Pancreas (tissue), 10 donors: ENCODE results near the gene TLCD3B. TPM values are rescaled to one million over a fixed set of nuclear protein-coding genes. Genes with fewer than 3 reads are reported as not detected.

Experiments used
- ATAC-seq, 4 donors: fragments of 200-7000 bp; cut with Tn5 transposase; one replicate each; pipeline versions ENCODE4 v1.8.0 to v1.9.1; 2020; ENCODE audit warnings: mild to moderate bottlenecking in 4 of 4, moderate library complexity in 4 of 4
- DNase-seq, 6 donors: peaks; one replicate each; pipeline ENCODE4 v3.0.0-alpha.2; 2020
- FAIRE-seq: peaks from 2 replicates; lab custom pipeline; 2012; peaks lifted over from hg19 to GRCh38; lab: Jason Lieb, UNC
- H3K27ac ChIP-seq, 4 donors: fragments of 200-600 bp; sonication (generic); 1 replicate in 3 of 4; 2 replicates in 1 of 4; pipeline versions ENCODE4 v1.5.0 to v1.8.0; 2020
- H3K27me3 ChIP-seq, 4 donors: fragments of 200-600 bp; one replicate each; pipeline ENCODE4 v1.8.0; 2021
- H3K36me3 ChIP-seq, 3 donors: fragments of 200-600 bp; sonication (generic) in 1 of 3; one replicate each; pipeline versions ENCODE4 v1.5.0 to v1.8.0; 2020 to 2021
- H3K4me1 ChIP-seq, 3 donors: fragments of 200-600 bp; one replicate each; pipeline ENCODE4 v1.8.0; 2021
- H3K4me3 ChIP-seq, 4 donors: fragments of 200-600 bp; sonication (generic) in 2 of 4; one replicate each; pipeline versions ENCODE4 v1.5.0 to v1.8.0; 2020 to 2021
- H3K9me3 ChIP-seq, 4 donors: fragments of 200-600 bp; one replicate each; pipeline ENCODE4 v1.8.0; 2021
- WGBS, 2 donors: extraction: QIAGEN DNeasy Blood & Tissue Kit; methylation state at CpG; one replicate each; pipeline ENCODE4 v1.1.7; 2013; 5-methylcytosine and 5-hydroxymethylcytosine counted together
- intact Hi-C, 3 donors: fragments of 100-400 bp; cut with DNase I; formaldehyde crosslinking; loops; one replicate each; pipeline versions ENCODE4 v1.11.1 to v1.14.2; 2022
- polyA plus RNA-seq, 2 donors: library from polyadenylated mRNA; stranded (reverse); fragments of 200-250 nt; gene quantifications; one replicate each; pipeline ENCODE4 v1.2.3, GENCODE V29; 2013
- total RNA-seq, 6 donors: library from RNA; stranded (reverse); fragmentation: NEBNext Ultra II Directional in 4 of 6; extraction: Animal tissue kit (Norgen Biotek cat#: 25700) in 4 of 6; gene quantifications; one replicate each; pipeline versions ENCODE4 v1.2.1 to v1.2.4, GENCODE V29; 2021 to 2023
- TF ChIP-seq, protein P1 (sequence below), 4 donors: fragments of 200-600 bp; sonication (generic) in 3 of 4; IDR thresholded peaks; one replicate each; pipeline versions ENCODE4 v1.5.0 to v1.8.0; 2021; ENCODE audit warnings: antibody characterized with exemption in 4 of 4
- donor health status: healthy with polysubstance abuse.
- donor health status: DM: no; HTN: no; CAD: no; lungs with moderate emphysema.
- donor health status: DM: no; HTN: no; CAD: no.
- donor health status: control.
- donor health status: control.
- donor health status: Bipolar disorder and iron deficiency.
- donor health status: DM: yes; HTN: yes; CAD: no.
- donor health status: DM: no; HTN: no; CAD: no.
- donor health status: DM: no; HTN: no; CAD: no.
- donor health status: DM: yes; HTN: yes; CAD: no.

The TLCD3B gene
- total and polyA plus RNA-seq, 8 donors: 0.20 to 2.1 (median 0.28) TPM; not detected in 3

DNA sequence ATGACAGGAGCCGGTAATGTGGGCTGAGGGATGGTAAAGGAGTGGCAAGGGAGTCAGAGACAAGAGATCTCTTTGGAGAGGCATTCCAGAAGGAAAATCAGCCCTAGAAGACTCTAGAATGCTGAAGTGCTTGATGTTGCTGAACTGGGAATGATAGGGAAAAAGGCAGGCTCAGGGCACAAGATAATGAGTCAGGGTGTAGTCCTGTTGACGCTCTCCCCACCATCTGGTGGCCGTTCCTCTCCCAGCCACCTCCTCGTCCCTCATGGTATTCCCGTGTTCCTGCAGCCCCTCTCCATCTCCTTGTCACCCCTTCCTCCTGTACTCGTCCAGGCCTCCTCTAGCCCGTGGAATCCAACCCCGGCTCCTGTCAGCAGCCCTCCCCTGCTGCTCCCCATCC is 23.4 kb upstream of the TLCD3B start:
- peak in 1 of 6 donors; percentile 63 for DNase-seq
- no peaks in the 10 kb centered on the region for H3K9me3 ChIP-seq
- no peak overlapping the region for H3K4me3 ChIP-seq
- ATAC-seq: no peak
- H3K36me3 ChIP-seq: no peaks in the 10 kb centered on the region
- intact Hi-C loops: no loop called here
- FAIRE-seq: no peak
- TF ChIP-seq, protein P1, sequence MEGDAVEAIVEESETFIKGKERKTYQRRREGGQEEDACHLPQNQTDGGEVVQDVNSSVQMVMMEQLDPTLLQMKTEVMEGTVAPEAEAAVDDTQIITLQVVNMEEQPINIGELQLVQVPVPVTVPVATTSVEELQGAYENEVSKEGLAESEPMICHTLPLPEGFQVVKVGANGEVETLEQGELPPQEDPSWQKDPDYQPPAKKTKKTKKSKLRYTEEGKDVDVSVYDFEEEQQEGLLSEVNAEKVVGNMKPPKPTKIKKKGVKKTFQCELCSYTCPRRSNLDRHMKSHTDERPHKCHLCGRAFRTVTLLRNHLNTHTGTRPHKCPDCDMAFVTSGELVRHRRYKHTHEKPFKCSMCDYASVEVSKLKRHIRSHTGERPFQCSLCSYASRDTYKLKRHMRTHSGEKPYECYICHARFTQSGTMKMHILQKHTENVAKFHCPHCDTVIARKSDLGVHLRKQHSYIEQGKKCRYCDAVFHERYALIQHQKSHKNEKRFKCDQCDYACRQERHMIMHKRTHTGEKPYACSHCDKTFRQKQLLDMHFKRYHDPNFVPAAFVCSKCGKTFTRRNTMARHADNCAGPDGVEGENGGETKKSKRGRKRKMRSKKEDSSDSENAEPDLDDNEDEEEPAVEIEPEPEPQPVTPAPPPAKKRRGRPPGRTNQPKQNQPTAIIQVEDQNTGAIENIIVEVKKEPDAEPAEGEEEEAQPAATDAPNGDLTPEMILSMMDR (IDR thresholded peaks at IDR 0.05): no peak
- 78 to 88% methylated on average over 8 of the region's 8 CpGs for WGBS, 2 donors
- H3K27ac ChIP-seq: peak overlapping the region in 2 of 4 donors; percentile 79 to 83
- peaks cover 11 to 15% (median 13%) of the 10 kb centered on the region in 3 donors for H3K4me1 ChIP-seq
- no peaks in the 10 kb centered on the region for H3K27me3 ChIP-seq

DNA sequence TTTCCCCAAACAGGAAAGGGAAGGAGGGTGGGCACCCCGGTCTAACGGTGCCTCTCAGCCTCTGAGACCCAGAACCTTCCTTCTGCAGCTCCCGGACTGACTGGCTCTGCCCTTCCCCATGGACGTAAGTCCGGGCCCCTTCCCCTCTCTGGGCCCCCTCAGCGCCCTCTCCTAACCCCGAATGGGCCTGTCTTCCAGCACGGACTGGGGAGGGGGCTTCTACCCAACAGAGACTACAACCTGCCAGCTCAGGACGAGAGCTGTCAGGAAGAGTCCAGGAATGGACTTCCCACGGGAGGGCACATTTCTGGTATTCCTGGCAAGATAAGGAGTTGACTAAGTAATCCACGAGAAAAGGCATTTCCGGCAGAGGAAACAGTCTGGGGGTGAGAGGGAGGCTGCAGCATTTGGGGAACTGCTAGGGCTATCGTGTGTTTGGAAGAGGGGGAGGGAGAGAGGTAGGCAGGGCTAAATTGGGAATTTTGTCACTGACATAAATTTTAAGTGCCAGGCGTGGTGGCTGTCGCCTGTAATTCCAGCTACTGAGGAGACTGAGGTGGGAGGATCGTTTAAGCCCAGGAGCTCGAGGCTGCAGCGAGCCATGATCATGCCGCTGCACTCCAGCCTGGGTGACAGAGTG is 22.4 kb upstream of the TLCD3B start:
- TF ChIP-seq, protein P1 (IDR thresholded peaks at IDR 0.05): no peak
- peak in 2 of 4 donors; percentile 7 to 12 for ATAC-seq
- peak overlapping the region in 2 of 4 donors; percentile 19 to 44 for H3K27ac ChIP-seq
- no peaks in the 10 kb centered on the region for H3K36me3 ChIP-seq
- H3K27me3 ChIP-seq: no peaks in the 10 kb centered on the region
- H3K4me1 ChIP-seq: peaks cover 11 to 15% (median 13%) of the 10 kb centered on the region in 3 donors
- peak overlapping the region; percentile 25 to 75 (median 61) for H3K4me3 ChIP-seq
- WGBS, 2 donors: 7 to 10% methylated on average over 18 to 19 of the region's 19 CpGs
- H3K9me3 ChIP-seq: no peaks in the 10 kb centered on the region
- FAIRE-seq: no peak
- intact Hi-C loops: no loop called here
- DNase-seq: no peak

DNA sequence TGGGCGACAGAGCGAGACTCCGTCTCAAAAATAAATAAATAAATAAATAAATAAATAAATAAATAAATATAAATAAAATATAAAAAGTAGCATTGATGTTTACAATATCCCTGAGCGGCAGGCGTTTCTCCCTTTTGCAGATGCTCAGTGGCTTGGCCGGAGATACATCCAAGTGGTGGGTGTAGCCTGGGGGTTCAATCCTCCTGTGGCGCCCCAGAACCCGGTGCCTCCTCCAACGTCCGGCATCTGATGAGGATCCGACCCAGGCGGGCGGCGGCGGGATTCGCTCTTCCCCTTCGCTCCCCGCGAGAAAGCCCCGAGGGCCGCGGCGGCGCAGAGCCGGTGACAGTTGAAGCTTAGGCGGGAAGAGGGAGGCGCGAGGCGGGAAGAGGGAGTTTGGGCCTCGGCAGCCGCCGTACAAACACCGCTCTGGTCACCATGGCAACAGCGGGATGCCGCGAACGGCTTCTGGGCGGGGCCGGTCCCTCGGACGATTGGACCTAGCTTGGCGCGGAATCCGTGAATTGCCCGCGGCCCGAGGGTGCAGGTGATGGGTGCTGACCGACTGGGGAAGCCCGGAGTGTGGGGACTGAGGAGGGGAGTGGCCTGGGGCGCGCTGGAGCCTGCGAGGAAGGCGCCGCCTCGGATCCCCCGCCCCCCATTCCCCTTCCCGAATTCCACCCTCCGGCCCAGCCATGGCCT is 21.8 kb upstream of the TLCD3B start:
- DNase-seq (peak; percentile 88 to 98 (median 95)), ATAC-seq (peak; percentile 88 to 93 (median 91)), FAIRE-seq (no peak)
- Histone ChIP-seq H3K27ac (peak overlapping the region in 2 of 4 donors; percentile 19 to 44), H3K4me3 (peak overlapping the region; percentile 25 to 75 (median 61)), H3K27me3 (no peaks in the 10 kb centered on the region), H3K9me3 (no peaks in the 10 kb centered on the region), H3K36me3 (no peaks in the 10 kb centered on the region), H3K4me1 (peaks cover 11 to 15% (median 13%) of the 10 kb centered on the region in 3 donors)
- TF ChIP-seq, protein P1 (IDR thresholded peaks at IDR 0.05): no peak
- 3 to 5% methylated on average over 51 to 58 of the region's 58 CpGs for WGBS, 2 donors
- intact Hi-C loops: no loop called here

DNA sequence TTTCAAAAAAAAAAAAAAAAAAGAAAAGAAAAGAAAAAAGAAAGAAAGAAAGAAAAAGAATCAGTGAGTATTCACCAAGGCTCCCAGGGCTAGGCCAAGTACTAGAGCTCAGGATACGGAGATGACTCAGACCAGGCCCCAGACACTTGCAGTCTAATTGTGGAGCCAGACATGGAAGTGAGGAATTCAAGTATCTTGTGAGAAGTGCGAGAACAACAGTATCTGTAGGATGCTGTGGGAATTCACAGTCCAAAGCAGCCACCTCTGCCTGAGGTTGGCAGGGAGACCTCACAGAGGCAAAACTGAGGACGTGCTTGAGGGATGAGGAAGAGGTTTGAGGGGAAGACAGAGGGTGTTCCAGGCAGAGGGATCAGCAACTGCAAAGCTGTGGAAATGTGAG is 20.4 kb upstream of the TLCD3B start:
- 86 to 92% methylated on average over 3 of the region's 3 CpGs for WGBS, 2 donors
- Histone ChIP-seq H3K27me3 (no peaks in the 10 kb centered on the region), H3K4me1 (peaks cover 11 to 15% (median 13%) of the 10 kb centered on the region in 3 donors), H3K9me3 (no peaks in the 10 kb centered on the region), H3K27ac (no peak overlapping the region), H3K36me3 (no peaks in the 10 kb centered on the region), H3K4me3 (no peak overlapping the region)
- intact Hi-C loops: no loop called here
- DNase-seq (no peak), ATAC-seq (no peak), FAIRE-seq (no peak)
- TF ChIP-seq, protein P1 (IDR thresholded peaks at IDR 0.05): no peak
